Hypothalamus (tissue), 51 donors: ENCODE results near the gene PCDHGA5.
"Not testable (repeated sequence)": the region's sequence is repeated elsewhere in the genome, so short reads cannot be mapped to it uniquely, and the experiment has no call there.

Experiments
- DNase-seq, 51 donors: peaks; one replicate each; lab custom pipeline; 2025; lab: John Stamatoyannopoulos, UW

Gene PCDHGA5

DNA sequence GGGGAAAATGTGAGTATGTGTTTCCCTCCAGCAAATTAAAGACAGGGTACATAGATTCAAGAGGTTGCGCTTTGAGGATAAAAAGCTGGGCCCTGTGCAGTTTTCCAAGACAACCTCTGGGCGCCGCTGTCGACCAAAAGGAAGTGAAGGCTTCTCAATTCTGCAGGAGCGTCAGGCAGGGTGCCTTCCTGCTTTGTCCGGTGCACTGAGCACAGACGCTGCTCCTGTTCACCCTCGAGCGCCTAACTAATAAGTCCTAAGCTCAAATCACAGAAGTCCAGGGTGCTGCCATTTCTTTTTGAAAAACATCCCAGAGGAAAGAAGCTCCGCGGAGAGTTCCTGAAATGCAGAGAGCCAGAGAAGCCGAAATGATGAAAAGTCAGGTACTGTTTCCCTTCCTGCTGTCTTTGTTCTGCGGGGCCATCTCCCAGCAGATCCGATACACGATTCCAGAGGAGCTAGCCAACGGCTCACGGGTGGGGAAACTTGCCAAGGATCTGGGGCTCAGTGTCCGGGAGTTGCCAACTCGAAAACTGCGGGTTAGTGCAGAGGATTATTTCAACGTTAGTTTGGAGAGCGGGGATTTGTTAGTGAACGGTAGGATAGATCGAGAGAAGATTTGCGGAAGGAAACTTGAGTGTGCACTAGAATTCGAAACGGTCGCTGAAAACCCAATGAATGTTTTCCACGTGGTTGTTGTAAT, 13.9 kb upstream of the PCDHGA5 start, which contains the start of gene PCDHGB1:
Gene PCDHGB1, plus strand, starts transcription at position 183 of the 703 bp plus-strand sequence. Its CDS starts 162 bp downstream, at position 345.
- peak in 7 of 51 donors; percentile 6 to 33 (median 16) for DNase-seq

DNA sequence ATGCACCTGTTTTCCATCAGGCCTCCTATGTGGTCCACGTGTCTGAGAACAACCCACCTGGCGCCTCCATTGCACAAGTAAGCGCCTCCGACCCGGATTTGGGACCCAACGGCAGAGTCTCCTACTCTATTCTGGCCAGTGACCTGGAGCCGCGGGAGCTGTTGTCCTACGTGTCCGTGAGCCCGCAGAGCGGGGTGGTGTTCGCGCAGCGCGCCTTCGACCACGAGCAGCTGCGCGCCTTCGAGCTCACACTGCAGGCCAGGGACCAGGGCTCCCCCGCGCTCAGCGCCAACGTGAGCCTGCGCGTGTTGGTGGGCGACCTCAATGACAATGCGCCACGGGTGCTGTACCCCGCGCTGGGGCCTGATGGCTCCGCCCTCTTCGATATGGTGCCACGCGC, 12.4 kb upstream of the PCDHGA5 start:
- DNase-seq: no peak

DNA sequence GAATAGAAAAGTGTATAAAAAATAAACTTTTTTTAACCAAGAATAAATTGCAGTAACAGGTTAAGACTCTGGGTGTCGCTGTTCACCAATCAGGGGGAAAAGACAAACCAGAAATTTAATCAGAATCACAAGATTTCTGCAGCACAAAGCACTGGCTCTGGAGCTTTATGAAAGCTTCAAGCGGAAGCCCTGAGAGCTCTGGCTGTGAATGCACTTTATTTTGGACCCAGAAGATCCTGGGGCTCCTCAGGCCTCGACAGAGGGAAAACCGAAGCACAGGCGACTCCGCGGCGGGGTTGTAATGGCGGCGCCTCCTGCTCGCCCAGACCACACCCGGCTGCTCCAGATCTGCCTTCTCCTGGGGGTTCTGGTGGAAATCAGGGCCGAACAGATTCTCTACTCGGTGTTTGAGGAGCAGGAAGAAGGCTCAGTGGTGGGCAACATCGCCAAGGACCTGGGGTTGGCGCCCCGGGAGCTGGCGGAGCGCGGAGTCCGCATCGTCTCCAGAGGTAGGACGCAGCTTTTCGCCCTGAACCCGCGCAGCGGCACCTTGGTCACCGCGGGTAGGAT, 9.0 kb upstream of the PCDHGA5 start, which contains the start of gene PCDHGA4:
Gene PCDHGA4, plus strand, starts transcription at position 122 of the 570 bp plus-strand sequence. Its CDS starts 87 bp downstream, at position 209.
- DNase-seq: no peak

DNA sequence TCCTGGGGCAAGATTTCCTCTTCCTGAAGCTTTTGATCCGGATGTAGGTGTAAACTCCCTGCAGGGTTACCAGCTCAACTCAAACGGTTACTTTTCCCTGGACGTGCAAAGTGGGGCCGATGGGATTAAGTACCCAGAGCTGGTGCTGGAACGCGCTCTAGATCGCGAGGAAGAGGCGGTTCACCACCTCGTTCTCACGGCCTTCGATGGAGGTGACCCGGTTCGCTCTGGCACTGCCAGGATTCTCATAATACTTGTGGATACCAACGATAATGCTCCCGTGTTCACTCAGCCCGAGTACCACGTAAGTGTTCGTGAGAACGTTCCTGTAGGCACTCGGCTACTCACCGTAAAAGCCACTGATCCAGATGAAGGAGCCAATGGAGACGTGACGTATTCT, 8.3 kb upstream of the PCDHGA5 start:
- no peak for DNase-seq

DNA sequence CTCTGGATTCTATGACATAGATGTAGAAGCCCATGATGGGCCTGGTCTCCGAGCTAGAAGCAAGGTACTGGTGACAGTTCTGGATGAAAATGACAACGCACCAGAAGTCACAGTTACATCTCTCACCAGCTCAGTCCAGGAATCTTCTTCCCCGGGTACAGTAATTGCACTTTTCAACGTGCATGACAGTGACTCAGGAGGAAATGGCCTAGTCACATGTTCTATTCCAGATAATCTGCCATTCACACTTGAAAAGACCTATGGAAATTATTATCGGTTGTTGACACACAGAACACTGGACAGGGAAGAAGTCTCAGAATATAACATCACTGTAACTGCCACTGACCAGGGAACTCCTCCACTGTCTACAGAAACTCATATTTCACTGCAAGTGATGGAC, 7.8 kb upstream of the PCDHGA5 start:
- DNase-seq: no peak

DNA sequence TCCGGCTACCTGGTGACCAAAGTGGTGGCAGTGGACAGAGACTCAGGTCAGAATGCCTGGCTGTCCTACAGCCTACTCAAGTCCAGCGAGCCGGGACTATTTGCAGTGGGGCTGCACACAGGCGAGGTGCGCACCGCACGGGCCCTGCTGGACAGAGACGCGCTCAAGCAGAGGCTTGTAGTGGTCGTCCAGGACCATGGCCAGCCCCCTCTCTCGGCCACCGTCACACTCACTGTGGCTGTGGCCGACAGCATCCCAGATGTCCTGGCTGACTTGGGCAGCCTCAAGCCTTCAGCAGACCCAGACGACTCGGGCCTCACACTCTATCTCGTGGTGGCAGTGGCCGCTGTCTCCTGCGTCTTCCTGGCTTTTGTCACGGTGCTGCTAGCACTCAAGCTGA, 7.0 kb upstream of the PCDHGA5 start:
- DNase-seq: no peak

DNA sequence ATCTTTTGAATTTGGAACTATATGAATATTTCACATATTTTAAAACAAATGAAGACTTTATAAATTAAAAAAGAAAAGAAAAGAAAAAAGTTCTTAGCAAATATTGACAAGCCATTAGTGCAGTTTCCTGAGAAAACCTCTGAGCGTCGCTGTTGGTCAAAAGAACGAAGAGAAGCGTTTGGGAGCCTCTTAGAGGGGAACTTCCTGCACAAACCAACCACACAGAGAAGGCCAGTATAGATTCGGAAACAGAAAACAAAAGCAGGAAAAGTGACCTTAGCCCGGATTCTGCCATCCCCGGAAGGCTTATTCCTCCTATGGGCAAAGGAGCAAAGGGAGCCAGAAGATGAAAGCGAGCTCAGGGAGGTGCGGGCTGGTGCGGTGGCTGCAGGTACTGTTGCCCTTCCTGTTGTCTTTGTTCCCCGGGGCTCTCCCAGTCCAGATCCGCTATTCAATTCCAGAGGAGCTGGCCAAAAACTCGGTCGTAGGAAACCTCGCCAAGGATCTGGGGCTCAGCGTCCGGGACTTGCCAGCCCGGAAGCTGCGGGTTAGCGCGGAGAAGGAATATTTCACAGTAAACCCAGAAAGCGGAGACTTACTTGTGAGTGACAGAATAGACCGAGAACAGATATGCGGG, 4.1 kb upstream of the PCDHGA5 start, which contains the start of gene PCDHGB2:
Gene PCDHGB2, plus strand, starts transcription at position 205 of the 637 bp plus-strand sequence. Its CDS starts 142 bp downstream, at position 347.
- DNase-seq: no peak

DNA sequence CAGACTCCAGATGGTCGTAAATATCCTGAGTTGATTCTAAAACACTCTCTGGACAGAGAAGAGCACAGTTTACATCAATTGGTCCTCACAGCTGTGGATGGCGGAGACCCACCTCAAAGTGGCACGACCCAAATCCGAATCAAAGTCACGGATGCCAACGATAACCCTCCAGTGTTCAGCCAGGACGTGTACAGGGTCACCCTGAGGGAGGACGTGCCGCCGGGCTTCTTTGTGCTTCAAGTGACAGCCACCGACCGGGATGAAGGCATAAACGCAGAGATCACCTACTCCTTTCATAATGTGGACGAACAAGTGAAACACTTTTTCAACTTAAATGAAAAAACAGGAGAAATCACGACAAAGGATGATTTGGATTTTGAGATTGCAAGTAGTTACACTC, 3.3 kb upstream of the PCDHGA5 start:
- DNase-seq: no peak

DNA sequence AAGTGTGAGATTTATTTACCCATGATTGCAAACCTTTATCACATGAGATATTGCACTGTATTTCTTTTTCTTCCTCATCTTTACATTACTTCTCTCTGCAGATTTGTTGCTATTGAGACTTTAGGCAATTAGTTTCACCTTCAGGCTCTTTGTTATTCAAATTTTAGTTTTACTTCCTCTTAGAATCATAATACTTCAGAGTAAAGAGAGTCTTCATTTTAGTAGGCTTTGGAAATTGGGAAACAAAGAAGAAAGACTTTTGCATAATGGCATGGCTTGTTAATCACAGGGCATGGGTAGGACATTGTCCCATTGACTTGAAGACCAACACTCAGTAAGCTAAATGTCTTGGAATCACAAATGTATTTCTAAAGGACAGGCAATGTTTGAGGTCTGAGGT, 1.2 kb upstream of the PCDHGA5 start:
- no peak for DNase-seq

DNA sequence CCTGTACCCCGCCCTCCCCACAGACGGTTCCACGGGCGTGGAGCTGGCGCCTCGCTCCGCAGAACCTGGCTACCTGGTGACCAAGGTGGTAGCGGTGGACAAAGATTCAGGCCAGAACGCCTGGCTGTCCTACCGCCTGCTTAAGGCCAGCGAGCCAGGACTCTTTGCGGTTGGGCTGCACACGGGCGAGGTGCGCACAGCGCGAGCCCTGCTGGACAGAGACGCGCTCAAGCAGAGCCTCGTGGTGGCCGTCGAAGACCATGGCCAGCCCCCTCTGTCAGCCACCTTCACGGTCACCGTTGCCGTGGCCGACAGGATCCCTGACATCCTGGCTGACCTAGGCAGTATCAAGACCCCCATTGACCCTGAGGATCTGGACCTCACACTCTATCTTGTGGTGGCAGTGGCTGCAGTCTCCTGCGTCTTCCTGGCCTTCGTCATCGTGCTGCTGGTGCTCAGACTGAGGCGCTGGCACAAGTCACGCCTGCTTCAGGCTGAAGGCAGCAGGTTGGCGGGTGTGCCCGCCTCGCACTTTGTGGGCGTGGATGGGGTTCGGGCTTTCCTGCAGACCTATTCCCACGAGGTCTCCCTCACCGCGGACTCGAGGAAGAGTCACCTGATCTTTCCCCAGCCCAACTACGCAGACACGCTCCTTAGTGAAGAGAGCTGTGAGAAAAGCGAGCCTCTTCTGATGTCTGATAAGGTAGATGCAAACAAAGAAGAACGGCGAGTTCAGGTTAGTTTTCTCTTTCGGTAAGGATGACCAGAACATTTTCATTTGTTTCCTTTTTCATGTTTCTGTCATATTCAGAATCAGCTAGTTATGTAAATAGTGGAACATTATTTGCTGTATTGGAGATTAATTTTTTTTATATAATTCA, 2.3 kb downstream of the PCDHGA5 start:
- DNase-seq: no peak

DNA sequence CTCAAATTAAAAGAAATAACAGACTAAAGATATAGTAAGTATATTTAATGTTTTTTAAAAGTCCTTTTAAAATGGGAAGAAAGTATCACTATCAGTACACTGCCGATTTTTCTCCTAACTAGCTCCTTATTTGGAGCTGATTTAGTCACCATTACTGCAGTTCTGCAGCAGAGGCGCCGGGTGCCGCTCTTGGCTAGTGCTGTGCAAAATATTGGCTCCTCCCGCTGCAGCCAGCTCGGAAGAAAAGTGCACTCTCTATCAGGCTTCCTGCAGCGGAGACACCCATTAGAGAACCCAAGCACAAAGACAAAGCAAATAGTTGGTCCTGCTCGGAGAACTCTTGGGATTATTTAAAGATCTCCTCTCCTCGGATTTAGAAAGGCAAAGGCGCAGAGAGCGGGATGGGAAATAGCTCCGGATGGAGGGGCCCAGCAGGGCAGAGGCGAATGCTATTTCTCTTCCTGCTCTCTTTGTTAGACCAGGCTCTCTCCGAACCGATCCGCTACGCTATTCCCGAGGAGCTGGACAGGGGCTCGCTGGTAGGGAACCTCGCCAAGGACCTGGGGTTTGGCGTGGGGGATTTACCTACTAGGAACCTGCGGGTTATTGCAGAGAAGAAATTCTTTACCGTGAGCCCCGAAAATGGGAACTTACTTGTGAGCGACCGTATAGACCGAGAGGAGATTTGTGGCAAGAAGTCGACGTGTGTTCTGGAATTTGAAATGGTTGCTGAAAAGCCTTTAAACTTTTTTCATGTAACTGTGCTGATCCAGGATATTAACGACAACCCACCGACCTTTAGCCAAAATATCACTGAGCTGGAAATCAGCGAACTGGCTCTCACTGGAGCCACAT, 6.3 kb downstream of the PCDHGA5 start, which contains the start of gene PCDHGB3:
Gene PCDHGB3, plus strand, starts transcription at position 249 of the 855 bp plus-strand sequence. Its CDS starts 153 bp downstream, at position 402.
- DNase-seq: peak in 1 of 51 donors; percentile 11

DNA sequence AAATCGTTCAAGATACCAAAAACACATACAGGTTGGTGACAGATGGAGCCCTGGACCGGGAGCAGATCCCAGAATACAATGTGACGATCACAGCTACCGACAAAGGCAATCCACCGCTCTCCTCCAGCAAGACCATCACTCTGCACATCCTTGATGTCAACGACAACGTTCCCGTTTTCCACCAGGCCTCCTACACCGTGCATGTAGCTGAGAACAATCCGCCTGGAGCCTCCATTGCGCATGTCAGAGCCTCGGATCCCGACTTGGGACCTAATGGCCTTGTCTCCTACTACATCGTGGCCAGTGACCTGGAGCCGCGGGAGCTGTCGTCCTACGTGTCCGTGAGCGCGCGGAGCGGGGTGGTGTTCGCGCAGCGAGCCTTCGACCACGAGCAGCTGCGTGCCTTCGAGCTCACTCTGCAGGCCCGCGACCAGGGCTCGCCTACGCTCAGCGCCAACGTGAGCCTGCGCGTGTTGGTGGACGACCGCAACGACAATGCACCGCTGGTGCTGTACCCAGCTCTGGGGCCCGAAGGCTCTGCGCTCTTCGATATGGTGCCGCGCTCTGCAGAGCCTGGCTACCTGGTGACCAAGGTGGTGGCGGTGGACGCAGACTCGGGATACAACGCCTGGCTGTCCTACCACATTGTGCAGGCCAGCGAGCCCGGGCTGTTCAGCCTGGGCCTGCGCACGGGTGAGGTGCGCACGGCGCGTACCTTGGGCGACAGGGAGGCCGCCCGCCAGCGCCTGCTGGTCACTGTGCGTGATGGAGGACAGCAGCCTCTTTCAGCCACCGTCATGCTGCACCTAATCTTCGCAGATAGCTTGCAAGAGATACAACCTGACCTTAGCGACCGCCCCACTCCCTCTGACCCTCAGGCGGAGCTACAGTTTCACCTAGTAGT, 7.9 kb downstream of the PCDHGA5 start:
- DNase-seq: no peak

DNA sequence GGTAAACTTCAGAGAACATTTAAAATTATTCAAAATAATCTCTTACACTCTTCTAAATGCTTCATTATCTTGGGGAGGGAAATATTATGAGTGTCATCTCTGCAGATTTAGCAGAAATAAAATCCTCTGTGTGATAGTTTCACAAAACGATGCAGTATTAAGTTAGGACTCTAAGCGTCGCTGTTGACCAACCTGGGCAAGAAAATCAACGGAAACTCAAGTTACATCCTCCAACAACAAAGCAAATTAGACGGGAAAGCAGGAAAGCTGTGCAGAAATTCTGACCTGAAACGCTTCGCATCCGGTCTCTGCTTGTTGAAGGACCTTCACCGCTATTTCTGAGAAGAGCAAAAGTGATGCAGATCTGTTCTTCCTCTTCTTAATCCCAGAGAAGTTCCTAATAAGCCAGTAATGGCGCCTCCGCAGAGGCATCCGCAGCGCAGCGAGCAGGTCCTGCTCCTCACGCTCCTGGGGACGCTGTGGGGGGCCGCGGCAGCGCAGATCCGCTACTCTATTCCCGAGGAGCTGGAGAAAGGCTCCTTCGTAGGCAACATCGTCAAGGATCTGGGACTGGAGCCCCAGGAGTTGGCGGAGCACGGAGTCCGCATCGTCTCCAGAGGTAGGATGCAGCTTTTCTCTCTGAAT, 9.8 kb downstream of the PCDHGA5 start, which contains the start of gene PCDHGA6:
Gene PCDHGA6, plus strand, starts transcription at position 219 of the 645 bp plus-strand sequence. Its CDS starts 193 bp downstream, at position 412.
- DNase-seq: no peak

DNA sequence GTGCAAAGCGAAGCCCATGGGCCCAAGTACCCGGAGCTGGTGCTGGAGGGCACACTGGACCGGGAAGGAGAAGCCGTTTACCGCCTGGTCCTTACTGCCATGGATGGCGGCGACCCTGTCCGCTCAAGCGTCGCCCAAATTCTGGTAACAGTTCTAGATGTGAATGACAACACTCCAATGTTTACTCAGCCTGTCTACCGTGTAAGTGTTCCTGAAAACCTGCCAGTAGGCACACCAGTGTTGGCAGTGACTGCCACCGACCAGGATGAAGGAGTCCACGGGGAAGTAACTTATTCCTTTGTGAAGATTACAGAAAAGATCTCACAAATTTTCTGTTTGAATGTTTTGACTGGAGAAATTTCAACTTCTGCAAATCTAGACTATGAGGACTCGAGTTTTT, 10.7 kb downstream of the PCDHGA5 start:
- DNase-seq: no peak

DNA sequence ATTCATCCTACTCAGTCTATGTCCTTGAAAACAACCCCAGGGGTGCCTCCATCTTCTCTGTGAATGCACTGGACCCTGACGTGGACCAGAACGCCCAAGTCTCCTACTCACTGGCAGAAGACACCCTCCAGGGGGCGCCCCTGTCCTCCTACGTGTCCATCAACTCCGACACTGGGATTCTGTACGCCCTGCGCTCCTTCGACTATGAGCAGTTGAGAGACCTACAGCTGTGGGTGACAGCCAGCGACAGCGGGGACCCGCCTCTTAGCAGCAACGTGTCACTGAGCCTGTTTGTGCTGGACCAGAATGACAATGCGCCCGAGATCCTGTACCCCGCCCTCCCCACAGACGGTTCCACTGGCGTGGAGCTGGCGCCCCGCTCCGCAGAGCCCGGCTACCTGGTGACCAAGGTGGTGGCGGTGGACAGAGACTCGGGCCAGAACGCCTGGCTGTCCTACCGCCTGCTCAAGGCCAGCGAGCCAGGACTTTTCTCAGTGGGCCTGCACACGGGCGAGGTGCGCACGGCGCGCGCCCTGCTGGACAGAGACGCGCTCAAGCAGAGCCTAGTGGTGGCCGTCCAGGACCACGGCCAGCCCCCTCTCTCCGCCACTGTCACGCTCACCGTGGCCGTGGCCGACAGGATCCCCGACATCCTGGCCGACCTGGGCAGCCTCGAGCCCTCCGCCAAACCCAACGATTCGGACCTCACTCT, 11.6 kb downstream of the PCDHGA5 start:
- not testable (repeated sequence) for DNase-seq

DNA sequence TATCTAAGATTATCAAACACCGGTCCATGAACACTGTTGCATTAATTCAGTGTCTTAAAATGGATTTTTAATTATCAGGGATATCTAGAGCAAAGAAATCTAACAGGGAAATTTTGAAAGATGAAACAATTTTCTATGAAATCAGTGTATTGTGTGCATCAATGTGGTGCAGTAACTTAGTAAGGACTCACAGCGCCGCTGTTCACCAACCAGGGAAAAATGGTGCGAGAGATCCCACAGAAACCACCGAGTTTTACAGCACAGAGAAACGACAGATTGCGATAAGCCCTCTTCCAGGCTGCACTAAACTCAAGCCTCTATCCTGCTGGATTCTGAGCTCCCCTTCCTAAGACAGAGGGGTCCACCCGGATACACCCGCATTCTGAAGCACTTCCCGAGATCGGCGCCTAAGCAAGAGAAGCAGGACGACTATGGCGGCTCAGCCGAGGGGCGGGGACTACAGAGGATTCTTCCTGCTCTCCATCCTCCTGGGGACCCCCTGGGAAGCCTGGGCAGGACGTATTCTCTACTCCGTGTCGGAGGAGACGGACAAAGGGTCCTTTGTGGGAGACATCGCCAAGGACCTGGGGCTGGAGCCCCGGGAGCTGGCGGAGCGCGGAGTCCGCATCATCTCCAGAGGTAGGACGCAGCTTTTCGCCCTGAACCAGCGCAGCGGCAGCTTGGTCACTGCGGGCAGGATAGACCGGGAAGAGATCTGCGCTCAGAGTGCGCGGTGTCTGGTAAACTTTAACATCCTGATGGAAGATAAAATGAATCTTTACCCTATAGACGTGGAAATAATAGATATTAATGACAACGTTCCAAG, 18.7 kb downstream of the PCDHGA5 start, which contains the start of gene PCDHGA7:
Gene PCDHGA7, plus strand, starts transcription at position 274 of the 826 bp plus-strand sequence. Its CDS starts 158 bp downstream, at position 432.
- no peak for DNase-seq
